Adrenal gland (tissue), 12 donors: ENCODE results near the gene CAMKMT. TPM values are rescaled to one million over a fixed set of nuclear protein-coding genes. Genes with fewer than 3 reads are reported as not detected.

ENCODE experiments used
- DNase-seq, 7 donors: peaks; one replicate each; pipeline ENCODE4 v3.0.0-alpha.2; 2019 to 2020
- H3K27ac ChIP-seq, 5 donors: fragments of 200-600 bp; sonication (generic) in 4 of 5; 1 replicate in 3 of 5; 2 replicates in 2 of 5; pipeline versions ENCODE4 v1.5.1 to v1.8.0; 2016 to 2020; ENCODE audit warnings: mild to moderate bottlenecking in 1 of 5
- H3K27me3 ChIP-seq: fragments of 200-600 bp; 2 replicates; pipeline ENCODE4 v1.8.0; 2021
- H3K36me3 ChIP-seq, 2 donors: fragments of 200-600 bp; replicated peaks in 1 of 2; 1 replicate in 1 of 2; 2 replicates in 1 of 2; pipeline versions ENCODE4 v1.5.1 to v1.8.0; 2018 to 2022
- H3K4me1 ChIP-seq, 2 donors: fragments of 200-600 bp; replicated peaks in 1 of 2; 1 replicate in 1 of 2; 2 replicates in 1 of 2; pipeline versions ENCODE4 v1.5.1 to v1.8.0; 2018 to 2021
- H3K4me3 ChIP-seq, 4 donors: fragments of 200-600 bp; sonication (generic) in 3 of 4; one replicate each; pipeline ENCODE4 v1.5.1; 2016 to 2018
- H3K9me3 ChIP-seq, 3 donors: fragments of 200-600 bp; sonication (generic) in 1 of 3; replicated peaks in 1 of 3; 1 replicate in 2 of 3; 2 replicates in 1 of 3; pipeline versions ENCODE4 v1.5.1 to v1.8.0; 2016 to 2021
- CTCF ChIP-seq, 6 experiments: fragments of 450-650 bp in 4 of 6; fragments of 200-600 bp in 2 of 6; sonication (generic) in 1 of 6; IDR thresholded peaks; 1 replicate in 5 of 6; 2 replicates in 1 of 6; pipeline versions ENCODE4 v1.5.1 to v1.8.0; 2016 to 2021; ENCODE audit warnings: antibody characterized with exemption in 6 of 6, mild to moderate bottlenecking in 2 of 6, moderate library complexity in 1 of 6
- POLR2A ChIP-seq, 2 donors: fragments of 450-650 bp; IDR thresholded peaks; one replicate each; pipeline ENCODE4 v1.6.1; 2017; ENCODE audit warnings: antibody characterized with exemption in 2 of 2, mild to moderate bottlenecking in 2 of 2, moderate library complexity in 1 of 2
- WGBS, 4 donors: extraction: QIAGEN DNeasy Blood & Tissue Kit in 2 of 4; methylation state at CpG; one replicate each; pipeline versions ENCODE4 v1.1.5 to v1.1.7; 2013 to 2017; 5-methylcytosine and 5-hydroxymethylcytosine counted together
- intact Hi-C, 2 donors: fragments of 100-400 bp; cut with DNase I; formaldehyde crosslinking; loops; one replicate each; pipeline versions ENCODE4 v1.14.1 to v1.15.0; 2022 to 2023
- polyA plus RNA-seq, 3 donors: library from polyadenylated mRNA; stranded (reverse); fragments of 200-250 nt in 2 of 3; fragments of 350-450 nt in 1 of 3; fragmentation: Illumina TruSeq in 1 of 3; extraction: RNeasy Lipid Tissue Mini Kit (QIAGEN cat#74804) in 1 of 3; gene quantifications; one replicate each; pipeline ENCODE4 v1.2.3, GENCODE V29; 2013 to 2014
- total RNA-seq, 9 donors: library from RNA; depleted of rRNA in 4 of 9; stranded (reverse); fragments of >200 nt in 4 of 9; fragments of 120-200 nt in 1 of 9; fragmentation: NEBNext Ultra II Directional in 1 of 9; extraction: Animal tissue kit (Norgen Biotek cat#: 25700) in 1 of 9; gene quantifications; one replicate each; pipeline versions ENCODE4 v1.1.0 to v1.2.4, GENCODE V29; 2013 to 2023
- donor health status: healthy with polysubstance abuse.
- donor health status: Bipolar disorder and iron deficiency.
- donor health status: DM: yes; HTN: yes; CAD: no.
- donor health status: DM: no; HTN: no; CAD: no.
- donor health status: DM: no; HTN: no; CAD: no.
- donor health status: DM: yes; HTN: yes; CAD: no.

CAMKMT gene
- total and polyA plus RNA-seq, 12 donors: 2.6 to 14.0 (median 8.6) TPM

DNA sequence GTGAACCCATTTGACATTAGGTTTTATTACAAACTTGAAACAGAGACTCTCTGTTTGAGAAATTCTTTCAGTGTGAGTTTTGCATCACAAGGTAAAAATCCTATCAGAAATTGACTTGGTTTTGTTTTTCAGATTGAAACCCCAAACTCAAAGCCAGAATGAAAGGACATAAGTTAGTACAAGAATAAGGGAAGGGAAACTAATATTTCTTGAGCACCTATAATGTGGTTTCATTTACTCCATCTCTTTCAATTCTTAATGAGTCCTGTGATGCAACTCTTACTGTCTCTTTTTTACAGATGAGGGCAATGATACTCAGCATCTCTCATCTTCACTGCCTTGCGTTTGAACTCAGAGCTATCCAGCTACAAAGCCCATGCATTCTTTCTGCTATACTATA is 369.8 kb downstream of the CAMKMT start:
- 83 to 94% (median 91%) methylated on average over 1 of the region's 1 CpG for WGBS, 4 donors
- H3K9me3 ChIP-seq: peaks cover 0 to 7% (median 3%) of the 10 kb centered on the region in 3 donors
- no peak overlapping the region for H3K4me3 ChIP-seq
- no peaks in the 10 kb centered on the region for H3K4me1 ChIP-seq
- intact Hi-C loops: no loop called here
- no peak for TF ChIP-seq CTCF (IDR thresholded peaks at IDR 0.05)
- no peak for TF ChIP-seq POLR2A (IDR thresholded peaks at IDR 0.05)
- no peak overlapping the region for H3K27ac ChIP-seq
- H3K36me3 ChIP-seq: no peaks in the 10 kb centered on the region
- H3K27me3 ChIP-seq: no peaks in the 10 kb centered on the region
- DNase-seq: no peak

DNA sequence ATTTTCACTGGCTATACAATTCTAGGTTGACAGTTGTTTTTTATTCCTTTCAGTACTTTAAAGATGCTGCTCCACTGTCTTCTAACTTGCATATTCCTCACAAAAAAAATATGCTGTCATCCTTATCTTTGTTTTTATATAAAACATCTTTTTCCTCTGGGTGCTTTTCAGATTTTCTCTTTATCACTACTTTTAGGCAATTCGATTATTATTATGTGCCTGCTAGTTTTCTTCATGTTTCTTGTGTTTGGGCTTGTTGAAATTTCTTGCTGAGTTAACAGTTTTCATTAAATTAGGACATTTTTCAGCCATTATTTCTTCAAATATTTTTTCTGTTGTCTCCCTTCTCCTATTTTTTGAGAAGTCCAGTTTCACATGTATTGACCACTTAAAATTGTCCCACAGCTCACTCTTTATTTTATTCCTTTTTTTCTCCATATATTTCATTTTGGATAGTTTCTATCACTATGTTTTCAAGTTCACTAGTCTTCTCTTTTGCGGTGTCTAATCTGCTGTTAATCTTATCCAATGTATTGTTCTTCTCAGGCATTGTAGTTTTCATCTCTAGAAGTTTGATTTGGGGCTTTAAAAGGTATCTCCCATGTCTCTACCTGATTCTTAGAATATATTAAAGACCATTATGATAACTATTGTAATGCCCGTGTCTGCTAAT is 374.7 kb downstream of the CAMKMT start:
- TF ChIP-seq POLR2A (IDR thresholded peaks at IDR 0.05) (no peak), CTCF (IDR thresholded peaks at IDR 0.05) (no peak)
- Histone ChIP-seq H3K4me3 (no peak overlapping the region), H3K27me3 (no peaks in the 10 kb centered on the region), H3K36me3 (no peaks in the 10 kb centered on the region), H3K27ac (no peak overlapping the region), H3K4me1 (no peaks in the 10 kb centered on the region), H3K9me3 (peaks cover 0 to 8% (median 6%) of the 10 kb centered on the region in 3 donors)
- intact Hi-C loops: no loop called here
- WGBS, 4 donors: 86 to 94% (median 92%) methylated on average over 3 of the region's 3 CpGs
- DNase-seq: no peak

GRCh38 chr2:44740678-44741077 is 378.9 kb downstream of the CAMKMT start:
- H3K27ac ChIP-seq: no peak overlapping the region
- intact Hi-C loops: no loop called here
- no peaks in the 10 kb centered on the region for H3K27me3 ChIP-seq
- H3K9me3 ChIP-seq: peaks cover 0 to 8% (median 6%) of the 10 kb centered on the region in 3 donors
- no peaks in the 10 kb centered on the region for H3K4me1 ChIP-seq
- DNase-seq: peak; percentile 17 to 63 (median 35)
- TF ChIP-seq CTCF (IDR thresholded peaks at IDR 0.05): no peak
- no peak for TF ChIP-seq POLR2A (IDR thresholded peaks at IDR 0.05)
- 58 to 67% (median 64%) methylated on average over 1 of the region's 1 CpG for WGBS, 4 donors
- H3K36me3 ChIP-seq: no peaks in the 10 kb centered on the region
- H3K4me3 ChIP-seq: no peak overlapping the region

- no peak overlapping the region for H3K4me3 ChIP-seq
- peaks cover 0 to 4% (median under 1%) of the 10 kb centered on the region in 3 donors for H3K9me3 ChIP-seq
- no peaks in the 10 kb centered on the region for H3K27me3 ChIP-seq
- H3K36me3 ChIP-seq: no peaks in the 10 kb centered on the region
- WGBS, 4 donors: 82 to 96% (median 93%) methylated on average over 1 of the region's 1 CpG
- TF ChIP-seq POLR2A (IDR thresholded peaks at IDR 0.05): no peak
- no peak for TF ChIP-seq CTCF (IDR thresholded peaks at IDR 0.05)
- DNase-seq: no peak
- H3K27ac ChIP-seq: no peak overlapping the region
- H3K4me1 ChIP-seq: no peaks in the 10 kb centered on the region
- intact Hi-C loops: no loop called here
Observed at GRCh38 chr2:44741507-44741906, 379.8 kb downstream of the CAMKMT start.
